ENCODE measurements around the gene CNTN6. TPM values are rescaled to one million over a fixed set of nuclear protein-coding genes. Genes with fewer than 3 reads are reported as not detected.

CNTN6 gene
- total RNA-seq, result not detected

DNA sequence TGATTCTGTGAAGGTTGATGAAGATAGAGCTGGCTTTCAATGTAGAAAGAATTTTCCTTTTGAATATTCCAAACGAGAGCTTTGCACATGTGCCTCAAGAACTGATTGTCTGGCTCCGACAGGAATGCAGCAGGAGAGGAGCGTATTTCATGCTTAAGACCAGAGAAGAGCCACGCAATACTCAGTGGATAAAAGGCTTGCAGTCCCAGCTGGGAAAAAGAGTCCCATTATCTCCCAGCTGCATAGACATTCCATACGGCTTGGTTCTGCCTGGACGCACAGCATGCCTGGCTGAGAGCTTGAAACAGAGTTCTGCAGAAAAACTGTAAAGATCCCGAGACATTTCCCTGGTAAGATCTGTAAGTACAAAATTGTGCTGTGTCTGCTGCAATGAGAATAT is at the start of gene CNTN6:
Gene CNTN6 (plus strand): TSS at position 254 of the 400 bp plus-strand sequence. CDS start 54,985 bp downstream, outside the sequence.
- no peaks in the 10 kb centered on the region for H3K36me3 ChIP-seq
- in situ Hi-C loops (cut with MboI; ENCODE audit: low sequenced_read_pairs in 4 of 4) (no loop called here), intact Hi-C loops (cut with DNase I; ENCODE audit: low total_unique reads) (no loop called here)

DNA sequence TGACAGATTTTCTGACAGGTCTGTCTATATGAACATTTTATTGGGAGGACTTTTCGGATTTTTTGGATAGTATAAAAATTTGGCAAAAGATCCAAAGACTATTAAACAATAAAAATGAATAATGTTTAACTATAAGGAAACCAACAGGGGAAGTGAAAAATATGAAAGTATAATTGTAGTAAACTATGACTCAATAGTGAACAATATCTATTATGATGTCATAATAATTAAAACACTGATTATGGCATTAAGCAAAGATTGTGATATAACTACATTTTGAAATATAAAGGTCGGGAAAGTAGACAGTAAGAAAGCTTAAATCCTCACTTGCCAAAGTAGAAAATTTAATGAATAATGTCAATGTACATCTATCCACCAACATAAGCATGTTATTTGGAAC is 44.3 kb upstream of the CNTN6 start:
- Histone ChIP-seq H3K36me3 (no peaks in the 10 kb centered on the region), H3K4me3 (no peak overlapping the region), H3K4me1 (no peaks in the 10 kb centered on the region), H3K27ac (no peak overlapping the region), H3K27me3 (no peaks in the 10 kb centered on the region), H3K9me3 (no peaks in the 10 kb centered on the region)
- intact Hi-C loops (cut with DNase I; ENCODE audit: low total_unique reads) (no loop called here), in situ Hi-C loops (cut with MboI; ENCODE audit: low sequenced_read_pairs in 4 of 4) (no loop called here)
- DNase-seq, result no peak
- no peak for ATAC-seq
- TF ChIP-seq POLR2A (IDR thresholded peaks at IDR 0.05), result no peak
- TF ChIP-seq, protein P1, sequence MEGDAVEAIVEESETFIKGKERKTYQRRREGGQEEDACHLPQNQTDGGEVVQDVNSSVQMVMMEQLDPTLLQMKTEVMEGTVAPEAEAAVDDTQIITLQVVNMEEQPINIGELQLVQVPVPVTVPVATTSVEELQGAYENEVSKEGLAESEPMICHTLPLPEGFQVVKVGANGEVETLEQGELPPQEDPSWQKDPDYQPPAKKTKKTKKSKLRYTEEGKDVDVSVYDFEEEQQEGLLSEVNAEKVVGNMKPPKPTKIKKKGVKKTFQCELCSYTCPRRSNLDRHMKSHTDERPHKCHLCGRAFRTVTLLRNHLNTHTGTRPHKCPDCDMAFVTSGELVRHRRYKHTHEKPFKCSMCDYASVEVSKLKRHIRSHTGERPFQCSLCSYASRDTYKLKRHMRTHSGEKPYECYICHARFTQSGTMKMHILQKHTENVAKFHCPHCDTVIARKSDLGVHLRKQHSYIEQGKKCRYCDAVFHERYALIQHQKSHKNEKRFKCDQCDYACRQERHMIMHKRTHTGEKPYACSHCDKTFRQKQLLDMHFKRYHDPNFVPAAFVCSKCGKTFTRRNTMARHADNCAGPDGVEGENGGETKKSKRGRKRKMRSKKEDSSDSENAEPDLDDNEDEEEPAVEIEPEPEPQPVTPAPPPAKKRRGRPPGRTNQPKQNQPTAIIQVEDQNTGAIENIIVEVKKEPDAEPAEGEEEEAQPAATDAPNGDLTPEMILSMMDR (IDR thresholded peaks at IDR 0.05 in 4 of 5, conservative IDR thresholded peaks at IDR 0.05 in 1 of 5), result no peak

More for the DNA sequence above, at the start of gene CNTN6:
- H3K4me3 ChIP-seq, result no peak within 1 kb of the TSS
- no peak for DNase-seq
- ATAC-seq, result no peak
- H3K4me1 ChIP-seq, result no peaks in the 10 kb centered on the region
- H3K9me3 ChIP-seq, result no peaks in the 10 kb centered on the region
- no peak within 1 kb of the TSS for H3K27ac ChIP-seq
- TF ChIP-seq POLR2A (IDR thresholded peaks at IDR 0.05), result no peak
- TF ChIP-seq, protein P1 (IDR thresholded peaks at IDR 0.05 in 4 of 5, conservative IDR thresholded peaks at IDR 0.05 in 1 of 5), result no peak
- H3K27me3 ChIP-seq, result no peaks in the 10 kb centered on the region

GRCh38 chr3:1055870-1056269 is 37.0 kb upstream of the CNTN6 start:
- H3K4me3 ChIP-seq, result no peak overlapping the region
- TF ChIP-seq, protein P1 (IDR thresholded peaks at IDR 0.05 in 4 of 5, conservative IDR thresholded peaks at IDR 0.05 in 1 of 5), result no peak
- TF ChIP-seq POLR2A (IDR thresholded peaks at IDR 0.05), result no peak

DNA sequence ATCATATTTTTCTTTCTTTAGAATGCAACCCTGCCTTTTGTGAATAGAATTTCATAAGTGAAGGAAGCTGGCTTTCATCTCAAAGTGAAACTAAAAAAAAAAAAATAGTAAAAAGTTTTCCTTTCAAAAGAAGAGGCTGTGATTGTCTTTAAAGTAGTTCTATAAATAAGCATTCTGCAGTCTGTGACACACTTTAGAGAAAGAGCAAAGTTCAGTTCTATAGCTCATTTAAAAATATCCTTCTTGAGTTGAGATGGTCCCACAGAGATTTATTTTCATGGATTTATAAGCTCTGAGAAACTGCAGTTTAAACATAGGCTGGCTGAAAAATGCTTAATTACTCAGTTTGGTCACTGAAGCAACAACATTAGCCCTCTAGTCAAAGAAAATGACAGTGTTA is 36.1 kb upstream of the CNTN6 start:
- Histone ChIP-seq H3K27me3 (no peaks in the 10 kb centered on the region), H3K4me1 (peaks cover 0 to 4% of the 10 kb centered on the region in 2 donors), H3K36me3 (no peaks in the 10 kb centered on the region), H3K27ac (no peak overlapping the region), H3K9me3 (no peaks in the 10 kb centered on the region), H3K4me3 (no peak overlapping the region)
- in situ Hi-C loops (cut with MboI; ENCODE audit: low sequenced_read_pairs in 4 of 4), result no loop called here
- ATAC-seq, result no peak
- TF ChIP-seq POLR2A (IDR thresholded peaks at IDR 0.05), result no peak
- TF ChIP-seq, protein P1 (IDR thresholded peaks at IDR 0.05 in 4 of 5, conservative IDR thresholded peaks at IDR 0.05 in 1 of 5), result no peak
- intact Hi-C loops (cut with DNase I; ENCODE audit: low total_unique reads), result no loop called here
- no peak for DNase-seq

More at GRCh38 chr3:1055870-1056269, 37.0 kb upstream of the CNTN6 start:
- intact Hi-C loops (cut with DNase I; ENCODE audit: low total_unique reads) (no loop called here), in situ Hi-C loops (cut with MboI; ENCODE audit: low sequenced_read_pairs in 4 of 4) (no loop called here)
- no peaks in the 10 kb centered on the region for H3K27me3 ChIP-seq
- no peak for ATAC-seq
- no peaks in the 10 kb centered on the region for H3K36me3 ChIP-seq
- H3K27ac ChIP-seq, result no peak overlapping the region
- no peaks in the 10 kb centered on the region for H3K9me3 ChIP-seq
- no peak for DNase-seq
- H3K4me1 ChIP-seq, result peaks cover 0 to 4% of the 10 kb centered on the region in 2 donors

GRCh38 chr3:1057436-1057835 is 35.4 kb upstream of the CNTN6 start:
- no peak overlapping the region for H3K4me3 ChIP-seq
- in situ Hi-C loops (cut with MboI; ENCODE audit: low sequenced_read_pairs in 4 of 4), result no loop called here
- intact Hi-C loops (cut with DNase I; ENCODE audit: low total_unique reads), result no loop called here

More at GRCh38 chr3:1057436-1057835, 35.4 kb upstream of the CNTN6 start:
- Histone ChIP-seq H3K9me3 (no peaks in the 10 kb centered on the region), H3K36me3 (no peaks in the 10 kb centered on the region), H3K4me1 (peaks cover 0 to 4% of the 10 kb centered on the region in 2 donors), H3K27ac (no peak overlapping the region), H3K27me3 (no peaks in the 10 kb centered on the region)
- no peak for DNase-seq
- TF ChIP-seq, protein P1 (IDR thresholded peaks at IDR 0.05 in 4 of 5, conservative IDR thresholded peaks at IDR 0.05 in 1 of 5), result no peak
- no peak for TF ChIP-seq POLR2A (IDR thresholded peaks at IDR 0.05)
- ATAC-seq, result no peak

All from gastrocnemius medialis (tissue), 4 donors.